Measurements from ENCODE around the gene BAD. TPM values are rescaled to one million over a fixed set of nuclear protein-coding genes. Genes with fewer than 3 reads are reported as not detected.

Gene BAD
- total and polyA plus RNA-seq, 4 experiments from 2014 or later = 23.1 to 70.1 (median 37.2) TPM

- no peak overlapping the region for H3K27ac ChIP-seq (ENCODE audit: low read depth, low read length)
- Mint-ChIP-seq H3K4me3 (no peak overlapping the region), H3K4me1 (peaks cover 6 to 20% (median 13%) of the 10 kb centered on the region in 4 donors), H3K27me3 (no peaks in the 10 kb centered on the region), H3K36me3 (peaks cover 8 to 10% of the 10 kb centered on the region in 2 donors), H3K9me3 (no peaks in the 10 kb centered on the region), H3K27ac (no peak overlapping the region)
- ChIA-PET POLR2A (ENCODE audit: partially characterized antibody) (interaction anchor here (1.3 to 1.9 kb wide), 2 partner anchors 38 to 58 kb away, joined by 3 to 8 read pairs; partner anchors contain the start of genes FERMT3, NUDT22 and TRPT1), CTCF (ENCODE audit: partially characterized antibody) (interaction anchor here (0.6 to 3.6 kb wide), 4 partner anchors 13 to 626 kb away, joined by 4 to 16 read pairs (median 6); partner anchors contain the start of gene PLCB3)
- peaks cover 5% of the 10 kb centered on the region for H3K36me3 ChIP-seq (ENCODE audit: insufficient read depth, low read length)
- H3K9me3 ChIP-seq (ENCODE audit: control insufficient read depth in 1 of 2, low read length in 2 of 2) = no peaks in the 10 kb centered on the region
- intact Hi-C loops (cut with micrococcal nuclease) = no loop called here
- no peak for DNase-seq
- no peaks in the 10 kb centered on the region for H3K27me3 ChIP-seq (ENCODE audit: insufficient read depth, low read length)
- H3K4me3 ChIP-seq (ENCODE audit: low read length in 2 of 2) = no peak overlapping the region
- peaks cover 13% of the 10 kb centered on the region for H3K4me1 ChIP-seq (ENCODE audit: insufficient read depth, low read length)
Measured at GRCh38 chr11:64263947-64264317, 20.5 kb downstream of the BAD start.

- intact Hi-C loops (cut with micrococcal nuclease) = no loop called here
- no peaks in the 10 kb centered on the region for H3K9me3 ChIP-seq (ENCODE audit: control insufficient read depth in 1 of 2, low read length in 2 of 2)
- H3K36me3 ChIP-seq (ENCODE audit: insufficient read depth, low read length) = peaks cover 5% of the 10 kb centered on the region
- peaks cover 6% of the 10 kb centered on the region for H3K4me1 ChIP-seq (ENCODE audit: insufficient read depth, low read length)
- Mint-ChIP-seq H3K4me1 (peaks cover 2 to 14% (median 8%) of the 10 kb centered on the region in 4 donors), H3K9me3 (no peaks in the 10 kb centered on the region), H3K4me3 (peak overlapping the region in 1 of 8 donors; percentile 45), H3K27me3 (no peaks in the 10 kb centered on the region), H3K27ac (peak overlapping the region in 1 of 7 donors; percentile 60), H3K36me3 (peaks cover 6 to 10% of the 10 kb centered on the region in 2 donors)
- H3K27ac ChIP-seq (ENCODE audit: low read depth, low read length) = no peak overlapping the region
- no peak overlapping the region for H3K4me3 ChIP-seq (ENCODE audit: low read length in 2 of 2)
- DNase-seq = no peak
- no peaks in the 10 kb centered on the region for H3K27me3 ChIP-seq (ENCODE audit: insufficient read depth, low read length)
- POLR2A ChIA-PET (ENCODE audit: partially characterized antibody) = interaction anchor here (1.9 kb wide), 1 partner anchor 58 kb away, joined by 8 read pairs; the partner anchor contains the start of gene FERMT3
- CTCF ChIA-PET (ENCODE audit: partially characterized antibody) = interaction anchor here (0.6 to 3.6 kb wide), 6 partner anchors 9 to 627 kb away, joined by 3 to 16 read pairs (median 4); partner anchors contain the start of gene PLCB3
Measured at GRCh38 chr11:64263021-64263946, 21.2 kb downstream of the BAD start.

DNA sequence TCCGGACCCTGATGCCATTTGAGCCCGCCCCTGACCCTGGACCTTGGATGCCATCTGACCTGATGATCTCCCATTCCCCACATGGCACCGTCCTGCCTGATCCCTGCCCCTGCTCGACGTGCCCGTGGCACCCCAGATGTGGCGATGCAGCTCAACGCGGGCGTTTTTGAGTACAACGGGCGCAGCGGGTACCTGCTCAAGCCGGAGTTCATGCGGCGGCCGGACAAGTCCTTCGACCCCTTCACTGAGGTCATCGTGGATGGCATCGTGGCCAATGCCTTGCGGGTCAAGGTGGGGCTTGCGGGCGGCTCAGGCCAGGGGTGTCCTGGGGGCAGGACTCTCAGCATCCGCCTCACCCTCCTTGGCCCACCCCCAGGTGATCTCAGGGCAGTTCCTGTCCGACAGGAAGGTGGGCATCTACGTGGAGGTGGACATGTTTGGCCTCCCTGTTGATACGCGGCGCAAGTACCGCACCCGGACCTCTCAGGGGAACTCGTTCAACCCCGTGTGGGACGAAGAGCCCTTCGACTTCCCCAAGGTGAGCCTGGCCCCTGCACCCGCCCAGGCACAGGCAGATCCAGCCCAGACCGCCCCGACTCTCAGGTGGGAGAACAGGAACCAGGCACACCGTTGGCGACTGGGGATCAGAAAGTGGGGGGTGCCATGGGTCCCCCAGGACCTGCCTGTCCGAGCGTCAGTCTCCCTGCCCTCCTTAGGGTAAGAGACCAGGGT is 22.0 kb downstream of the BAD start:
- DNase-seq = no peak
- no peaks in the 10 kb centered on the region for H3K9me3 ChIP-seq (ENCODE audit: control insufficient read depth in 1 of 2, low read length in 2 of 2)
- Mint-ChIP-seq H3K27ac (no peak overlapping the region), H3K27me3 (no peaks in the 10 kb centered on the region), H3K9me3 (no peaks in the 10 kb centered on the region), H3K36me3 (peaks cover 10% of the 10 kb centered on the region in 2 donors), H3K4me3 (no peak overlapping the region), H3K4me1 (peaks cover 1 to 8% (median 5%) of the 10 kb centered on the region in 4 donors)
- no peaks in the 10 kb centered on the region for H3K27me3 ChIP-seq (ENCODE audit: insufficient read depth, low read length)
- no peak overlapping the region for H3K27ac ChIP-seq (ENCODE audit: low read depth, low read length)
- ChIA-PET CTCF (ENCODE audit: partially characterized antibody) (interaction anchor here (0.8 to 3.6 kb wide), 5 partner anchors 8 to 42 kb away, joined by 3 to 16 read pairs (median 4); partner anchors contain the start of gene PLCB3), POLR2A (ENCODE audit: partially characterized antibody) (no interaction called here)
- intact Hi-C loops (cut with micrococcal nuclease) = no loop called here
- no peaks in the 10 kb centered on the region for H3K4me1 ChIP-seq (ENCODE audit: insufficient read depth, low read length)
- peaks cover 5% of the 10 kb centered on the region for H3K36me3 ChIP-seq (ENCODE audit: insufficient read depth, low read length)
- H3K4me3 ChIP-seq (ENCODE audit: low read length in 2 of 2) = no peak overlapping the region

DNA sequence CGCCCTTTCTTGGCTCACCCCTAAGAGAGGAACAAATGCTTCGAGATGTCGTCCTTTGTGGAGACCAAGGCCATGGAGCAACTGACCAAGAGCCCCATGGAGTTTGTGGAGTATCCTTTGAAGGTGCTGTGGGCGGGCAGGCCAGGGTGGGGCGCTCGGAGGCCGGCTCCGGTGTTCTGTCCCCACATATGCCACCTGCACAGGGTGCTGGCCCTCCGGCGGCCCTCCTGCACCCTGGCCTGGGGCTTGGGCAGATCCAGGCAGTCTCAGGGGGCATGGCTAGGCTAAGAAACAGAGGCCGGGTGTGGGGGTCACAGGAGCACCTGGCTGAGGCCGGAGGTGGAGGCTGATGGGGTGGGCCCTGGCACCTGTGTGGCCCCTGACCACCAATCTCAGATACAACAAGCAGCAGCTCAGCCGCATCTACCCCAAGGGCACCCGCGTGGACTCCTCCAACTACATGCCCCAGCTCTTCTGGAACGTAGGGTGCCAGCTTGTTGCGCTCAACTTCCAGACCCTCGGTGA is 22.8 kb downstream of the BAD start:
- Mint-ChIP-seq H3K9me3 (no peaks in the 10 kb centered on the region), H3K4me3 (no peak overlapping the region), H3K27me3 (no peaks in the 10 kb centered on the region), H3K36me3 (peaks cover 10 to 12% of the 10 kb centered on the region in 2 donors), H3K4me1 (peaks cover 1 to 8% (median 5%) of the 10 kb centered on the region in 4 donors), H3K27ac (no peak overlapping the region)
- H3K4me1 ChIP-seq (ENCODE audit: insufficient read depth, low read length) = no peaks in the 10 kb centered on the region
- DNase-seq = no peak
- H3K27ac ChIP-seq (ENCODE audit: low read depth, low read length) = no peak overlapping the region
- intact Hi-C loops (cut with micrococcal nuclease) = no loop called here
- H3K9me3 ChIP-seq (ENCODE audit: control insufficient read depth in 1 of 2, low read length in 2 of 2) = no peaks in the 10 kb centered on the region
- H3K4me3 ChIP-seq (ENCODE audit: low read length in 2 of 2) = no peak overlapping the region
- ChIA-PET CTCF (ENCODE audit: partially characterized antibody) (interaction anchor here (1.6 to 1.9 kb wide), 2 partner anchors 10 to 43 kb away, joined by 4 to 5 read pairs; partner anchors contain the start of gene PLCB3), POLR2A (ENCODE audit: partially characterized antibody) (interaction anchor here (1.6 kb wide), 1 partner anchor 8 kb away, joined by 7 read pairs; no protein-coding TSS in a partner anchor)
- no peaks in the 10 kb centered on the region for H3K27me3 ChIP-seq (ENCODE audit: insufficient read depth, low read length)
- H3K36me3 ChIP-seq (ENCODE audit: insufficient read depth, low read length) = peaks cover 5% of the 10 kb centered on the region

DNA sequence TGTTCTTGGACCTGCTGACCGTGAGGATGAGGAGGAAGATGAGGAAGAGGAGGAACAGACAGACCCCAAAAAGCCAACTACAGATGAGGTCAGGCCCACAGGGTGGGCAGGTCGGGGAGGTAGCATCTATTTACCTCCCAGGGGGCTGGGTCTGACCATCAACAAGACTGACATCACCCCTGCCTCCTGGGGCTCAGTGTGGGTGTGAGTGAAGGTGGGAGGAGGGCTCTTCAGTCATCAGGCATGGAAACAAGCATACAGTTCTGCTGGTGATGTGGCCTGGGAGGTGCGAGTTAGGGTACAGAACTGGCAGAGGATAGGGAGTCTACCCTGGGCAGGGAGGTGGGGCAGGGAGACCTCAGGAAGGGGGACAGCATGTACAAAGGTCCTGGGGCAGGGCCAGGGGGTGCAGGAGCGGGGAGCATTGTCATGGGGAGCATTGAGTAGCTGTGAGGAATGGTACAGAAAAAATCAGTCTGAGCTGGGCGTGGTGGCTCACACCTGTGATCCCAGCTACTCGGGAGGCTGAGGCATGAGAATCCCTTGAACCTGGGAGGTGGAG is 24.2 kb downstream of the BAD start:
- intact Hi-C loops (cut with micrococcal nuclease) = no loop called here
- POLR2A ChIA-PET (ENCODE audit: partially characterized antibody) = interaction anchor here (1.0 to 1.6 kb wide), 2 partner anchors 10 to 53 kb away, joined by 3 to 7 read pairs; partner anchors contain the start of gene FERMT3
- no peaks in the 10 kb centered on the region for H3K9me3 Mint-ChIP-seq
- no peaks in the 10 kb centered on the region for H3K9me3 ChIP-seq (ENCODE audit: control insufficient read depth in 1 of 2, low read length in 2 of 2)
- no peaks in the 10 kb centered on the region for H3K27me3 ChIP-seq (ENCODE audit: insufficient read depth, low read length)
- CTCF ChIA-PET (ENCODE audit: partially characterized antibody) = interaction anchor here (0.8 to 1.9 kb wide), 2 partner anchors 9 to 11 kb away, joined by 3 to 5 read pairs; partner anchors contain the start of gene PLCB3
- no peak overlapping the region for H3K27ac ChIP-seq (ENCODE audit: low read depth, low read length)
- H3K4me1 Mint-ChIP-seq = peaks cover 1 to 8% (median 5%) of the 10 kb centered on the region in 4 donors
- peaks cover 10 to 13% of the 10 kb centered on the region in 2 donors for H3K36me3 Mint-ChIP-seq
- peak overlapping the region in 2 of 7 donors; percentile 12 to 37 for H3K27ac Mint-ChIP-seq
- H3K36me3 ChIP-seq (ENCODE audit: insufficient read depth, low read length) = peaks cover 8% of the 10 kb centered on the region
- no peak for DNase-seq
- no peak overlapping the region for H3K4me3 Mint-ChIP-seq
- H3K4me3 ChIP-seq (ENCODE audit: low read length in 2 of 2) = no peak overlapping the region
- no peaks in the 10 kb centered on the region for H3K4me1 ChIP-seq (ENCODE audit: insufficient read depth, low read length)
- H3K27me3 Mint-ChIP-seq = no peaks in the 10 kb centered on the region

DNA sequence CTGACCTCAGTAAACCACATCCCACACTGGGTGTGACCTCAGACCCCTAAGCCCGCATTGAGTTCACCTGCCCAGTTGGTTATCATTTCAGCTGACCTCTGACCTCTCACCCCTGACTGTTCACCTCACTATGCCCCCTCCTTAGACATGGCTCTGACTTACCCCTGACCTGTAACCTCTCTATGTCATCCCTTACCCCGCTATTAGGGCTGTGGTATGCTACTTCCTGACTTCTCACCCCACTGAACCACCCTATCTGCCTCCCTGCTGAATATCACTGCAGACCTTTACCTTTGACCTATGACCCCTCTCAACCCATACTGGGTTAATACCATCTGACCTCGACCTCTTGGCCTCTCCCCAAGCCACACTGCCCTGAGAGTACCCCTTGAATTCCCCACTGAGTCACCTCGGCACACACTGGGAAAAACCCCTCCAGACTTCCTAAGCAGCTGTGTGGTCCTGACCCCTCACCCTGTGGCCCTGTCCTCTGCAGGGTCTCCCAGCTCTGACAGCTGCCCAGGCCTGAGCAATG is 24.9 kb downstream of the BAD start:
- Mint-ChIP-seq H3K27ac (peak overlapping the region in 2 of 7 donors; percentile 60 to 79), H3K36me3 (peaks cover 10 to 13% of the 10 kb centered on the region in 2 donors), H3K27me3 (no peaks in the 10 kb centered on the region), H3K9me3 (no peaks in the 10 kb centered on the region), H3K4me3 (peak overlapping the region in 1 of 8 donors; percentile 49), H3K4me1 (peaks cover 1 to 8% (median 5%) of the 10 kb centered on the region in 4 donors)
- H3K9me3 ChIP-seq (ENCODE audit: control insufficient read depth in 1 of 2, low read length in 2 of 2) = no peaks in the 10 kb centered on the region
- H3K4me3 ChIP-seq (ENCODE audit: low read length in 2 of 2) = no peak overlapping the region
- no peak overlapping the region for H3K27ac ChIP-seq (ENCODE audit: low read depth, low read length)
- peaks cover 8% of the 10 kb centered on the region for H3K36me3 ChIP-seq (ENCODE audit: insufficient read depth, low read length)
- no peaks in the 10 kb centered on the region for H3K27me3 ChIP-seq (ENCODE audit: insufficient read depth, low read length)
- DNase-seq = no peak
- no peaks in the 10 kb centered on the region for H3K4me1 ChIP-seq (ENCODE audit: insufficient read depth, low read length)
- POLR2A ChIA-PET (ENCODE audit: partially characterized antibody) = no interaction called here
- intact Hi-C loops (cut with micrococcal nuclease) = no loop called here
- CTCF ChIA-PET (ENCODE audit: partially characterized antibody) = interaction anchor here (0.8 kb wide), 1 partner anchor 10 kb away, joined by 3 read pairs; no protein-coding TSS in a partner anchor

Data from CD4-positive, alpha-beta memory T cell (primary cell).